Measurements from ENCODE around the gene HS3ST6. TPM values are rescaled to one million over a fixed set of nuclear protein-coding genes. Genes with fewer than 3 reads are reported as not detected.
A peak's percentile ranks its signal among the peaks of the same experiment; 100 is the strongest.

The HS3ST6 gene
- total and polyA plus RNA-seq, 2 experiments from 2014 or later = not detected

DNA sequence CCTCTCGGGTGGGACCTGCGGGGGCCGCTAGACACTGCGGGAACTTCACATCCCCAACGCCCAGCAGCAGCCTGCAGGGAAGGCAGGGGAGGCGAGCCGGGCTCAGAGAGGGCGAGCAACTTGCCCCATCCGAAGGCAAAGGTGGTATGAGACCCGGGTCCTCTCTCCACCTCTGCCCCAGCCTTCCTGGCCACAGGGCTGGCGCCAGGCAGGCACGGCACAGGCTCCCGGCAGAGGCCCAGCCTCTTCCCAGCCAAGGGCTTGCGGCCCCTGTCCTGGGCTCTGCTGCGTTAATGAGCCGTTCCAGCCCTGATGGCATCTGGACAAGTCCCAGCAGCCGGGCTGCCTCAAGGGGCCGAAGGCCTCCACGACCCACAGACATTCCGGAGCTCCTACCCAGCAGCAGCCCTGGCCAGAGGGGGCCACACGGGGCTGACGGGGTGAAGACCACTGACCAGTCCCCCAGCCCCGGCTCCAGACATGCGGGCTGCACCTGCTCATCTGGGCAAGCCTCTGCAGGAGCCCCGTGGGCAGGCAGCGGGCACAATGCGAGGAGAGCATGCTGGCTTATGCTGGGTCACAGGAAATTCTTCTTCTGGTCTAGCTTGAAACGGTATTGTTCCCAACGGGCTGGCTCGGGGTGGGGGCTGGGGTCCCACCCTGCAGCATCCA is 1.2 kb upstream of the HS3ST6 start:
- no peaks in the 10 kb centered on the region for H3K9me3 ChIP-seq (ENCODE audit: low read depth)
- H3K9ac ChIP-seq = no peak overlapping the region
- in situ Hi-C loops (cut with MboI) = no loop called here
- TF ChIP-seq EZH2 (IDR thresholded peaks at IDR 0.05; ENCODE audit: insufficient read depth, poor library complexity, severe bottlenecking) = no peak
- no peak for TF ChIP-seq EZH2phosphoT487 (IDR thresholded peaks at IDR 0.05; ENCODE audit: insufficient read depth, low read depth)
- DNase-seq = no peak
- no peak overlapping the region for H3K27ac ChIP-seq
- H2AFZ ChIP-seq = no peak overlapping the region
- no peaks in the 10 kb centered on the region for H4K20me1 ChIP-seq (ENCODE audit: insufficient read depth)
- no peaks in the 10 kb centered on the region for H3K79me2 ChIP-seq (ENCODE audit: insufficient read depth)
- no peaks in the 10 kb centered on the region for H3K9me2 ChIP-seq (ENCODE audit: insufficient read depth)
- H3K27me3 ChIP-seq (replicated peaks; ENCODE audit: insufficient read depth) = peaks cover 69% of the 10 kb centered on the region
- no peak overlapping the region for H3K4me3 ChIP-seq
- WGBS, 2 experiments (ENCODE audit: low coverage in 1 of 2, low lambda C conversion rate in 2 of 2, missing lambda C conversion rate in 2 of 2) = 32 to 38% methylated on average over 23 to 29 of the region's 30 CpGs
- H3K4me2 ChIP-seq (ENCODE audit: unreplicated experiment) = no peak overlapping the region
- H3F3A ChIP-seq (ENCODE audit: insufficient read depth) = no peaks in the 10 kb centered on the region
- no peaks in the 10 kb centered on the region for H3K4me1 ChIP-seq (ENCODE audit: insufficient read depth)
- H3K36me3 ChIP-seq (ENCODE audit: low read depth) = no peaks in the 10 kb centered on the region

DNA sequence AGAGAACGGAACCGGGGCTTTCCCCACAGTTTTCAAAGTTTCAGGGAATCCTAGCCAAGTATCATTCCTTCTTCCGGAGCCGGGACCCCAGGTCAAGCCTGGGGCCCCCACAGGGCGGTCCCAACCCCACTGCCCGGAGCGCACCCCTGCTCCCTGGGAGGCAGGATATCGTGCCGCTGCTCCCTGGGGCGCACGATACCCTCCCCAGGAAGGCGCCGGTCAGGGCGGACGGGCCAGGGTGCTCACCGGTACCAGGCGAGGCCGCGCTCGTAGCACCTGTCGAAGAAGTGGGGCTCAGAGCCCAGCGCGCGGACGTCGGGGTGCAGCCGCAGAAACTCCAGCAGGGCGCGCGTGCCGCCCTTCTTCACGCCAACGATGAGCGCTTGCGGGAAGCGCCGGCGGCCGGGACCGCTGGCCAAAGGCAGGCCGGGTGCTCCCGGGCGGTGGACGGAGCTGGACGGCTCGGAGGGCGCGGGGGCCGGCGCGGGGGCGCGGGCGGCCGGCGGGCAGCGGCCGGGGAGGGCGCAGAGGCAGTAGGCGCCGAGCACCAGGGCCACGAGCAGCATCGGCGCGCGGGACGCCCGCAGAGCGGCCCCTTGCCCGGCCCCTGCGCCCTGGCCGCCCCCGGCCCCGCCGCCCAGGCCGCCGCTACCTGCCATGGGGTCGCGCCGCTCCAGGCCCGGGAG is 407 bp downstream of the HS3ST6 start:
- no peaks in the 10 kb centered on the region for H3K4me1 ChIP-seq (ENCODE audit: insufficient read depth)
- DNase-seq = no peak
- H3K36me3 ChIP-seq (ENCODE audit: low read depth) = no peaks in the 10 kb centered on the region
- H3K27ac ChIP-seq = no peak overlapping the region
- peaks cover 57% of the 10 kb centered on the region for H3K27me3 ChIP-seq (replicated peaks; ENCODE audit: insufficient read depth)
- H3K9me2 ChIP-seq (ENCODE audit: insufficient read depth) = no peaks in the 10 kb centered on the region
- no peak overlapping the region for H3K4me3 ChIP-seq
- H3K9me3 ChIP-seq (ENCODE audit: low read depth) = no peaks in the 10 kb centered on the region
- H3K4me2 ChIP-seq (ENCODE audit: unreplicated experiment) = no peak overlapping the region
- no peak overlapping the region for H2AFZ ChIP-seq
- no peaks in the 10 kb centered on the region for H3F3A ChIP-seq (ENCODE audit: insufficient read depth)
- WGBS, 2 experiments (ENCODE audit: low coverage in 1 of 2, low lambda C conversion rate in 2 of 2, missing lambda C conversion rate in 2 of 2) = 2 to 5% methylated on average over 21 to 62 of the region's 81 CpGs
- H3K79me2 ChIP-seq (ENCODE audit: insufficient read depth) = no peaks in the 10 kb centered on the region
- TF ChIP-seq EZH2 (IDR thresholded peaks at IDR 0.05; ENCODE audit: insufficient read depth, poor library complexity, severe bottlenecking) (peak; percentile 69), EZH2phosphoT487 (IDR thresholded peaks at IDR 0.05; ENCODE audit: insufficient read depth, low read depth) (no peak)
- H4K20me1 ChIP-seq (ENCODE audit: insufficient read depth) = no peaks in the 10 kb centered on the region
- in situ Hi-C loops (cut with MboI) = no loop called here
- no peak overlapping the region for H3K9ac ChIP-seq

DNA sequence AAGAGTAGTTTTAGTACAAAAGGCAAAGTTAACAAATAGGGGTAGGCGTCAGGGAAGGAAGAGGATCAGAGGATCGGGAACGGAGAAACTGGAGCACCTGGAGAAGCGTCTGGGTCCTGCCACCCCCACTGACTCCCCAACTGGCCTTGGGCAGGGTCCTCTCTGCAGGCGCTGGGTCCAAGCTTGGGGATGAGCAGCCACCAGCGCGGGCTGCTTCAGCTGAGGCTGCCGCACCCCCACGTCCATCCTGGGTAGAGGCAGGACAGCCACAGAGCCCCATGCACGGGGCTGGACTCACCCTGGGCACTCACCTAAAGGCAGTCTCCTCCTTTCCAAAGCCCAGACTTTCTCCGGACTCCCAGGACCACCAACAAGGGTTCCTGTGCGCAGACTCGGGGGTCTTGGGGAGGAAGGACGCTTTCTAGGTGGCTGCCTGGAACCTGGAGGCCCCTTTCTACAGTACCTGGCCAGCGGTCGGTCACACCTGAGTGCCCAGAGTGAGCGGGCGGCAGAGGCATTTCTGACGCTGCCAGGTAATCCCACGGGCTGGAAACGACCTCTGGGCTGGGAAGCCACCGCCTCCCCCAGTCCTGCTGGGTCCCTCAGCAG is 1.1 kb downstream of the HS3ST6 start:
- no peak for DNase-seq
- no peaks in the 10 kb centered on the region for H3K4me1 ChIP-seq (ENCODE audit: insufficient read depth)
- no peaks in the 10 kb centered on the region for H4K20me1 ChIP-seq (ENCODE audit: insufficient read depth)
- H3K79me2 ChIP-seq (ENCODE audit: insufficient read depth) = no peaks in the 10 kb centered on the region
- H3K36me3 ChIP-seq (ENCODE audit: low read depth) = no peaks in the 10 kb centered on the region
- H3F3A ChIP-seq (ENCODE audit: insufficient read depth) = no peaks in the 10 kb centered on the region
- H3K4me2 ChIP-seq (ENCODE audit: unreplicated experiment) = no peak overlapping the region
- no peaks in the 10 kb centered on the region for H3K9me2 ChIP-seq (ENCODE audit: insufficient read depth)
- H3K9me3 ChIP-seq (ENCODE audit: low read depth) = no peaks in the 10 kb centered on the region
- H2AFZ ChIP-seq = no peak overlapping the region
- TF ChIP-seq EZH2phosphoT487 (IDR thresholded peaks at IDR 0.05; ENCODE audit: insufficient read depth, low read depth) (no peak), EZH2 (IDR thresholded peaks at IDR 0.05; ENCODE audit: insufficient read depth, poor library complexity, severe bottlenecking) (no peak)
- H3K4me3 ChIP-seq = no peak overlapping the region
- no peak overlapping the region for H3K27ac ChIP-seq
- H3K27me3 ChIP-seq (replicated peaks; ENCODE audit: insufficient read depth) = peaks cover 53% of the 10 kb centered on the region
- WGBS, 2 experiments (ENCODE audit: low coverage in 1 of 2, low lambda C conversion rate in 2 of 2, missing lambda C conversion rate in 2 of 2) = 5 to 8% methylated on average over 21 to 22 of the region's 22 CpGs
- H3K9ac ChIP-seq = no peak overlapping the region
- in situ Hi-C loops (cut with MboI) = no loop called here

DNA sequence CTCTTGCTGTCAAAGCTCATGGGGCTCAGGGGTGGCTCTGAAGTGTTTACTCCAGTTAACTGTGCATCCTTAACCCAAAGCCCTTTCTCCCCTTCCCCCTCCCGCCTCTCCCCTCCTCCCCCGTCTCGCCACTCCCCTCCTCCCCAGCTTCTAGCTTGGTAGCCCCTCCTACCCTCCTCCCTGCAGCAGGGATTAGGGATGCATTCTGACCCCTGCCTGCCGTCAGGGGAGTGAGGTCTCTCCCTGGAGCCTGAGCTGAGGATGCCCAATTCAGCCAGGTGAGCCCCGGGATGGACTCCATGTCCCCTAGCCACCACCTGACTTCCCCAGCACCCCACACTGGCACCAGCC is 1.6 kb downstream of the HS3ST6 start:
- Histone ChIP-seq H2AFZ (no peak overlapping the region), H3K36me3 (ENCODE audit: low read depth) (no peaks in the 10 kb centered on the region), H3K79me2 (ENCODE audit: insufficient read depth) (no peaks in the 10 kb centered on the region), H3K4me1 (ENCODE audit: insufficient read depth) (no peaks in the 10 kb centered on the region), H3K9me2 (ENCODE audit: insufficient read depth) (no peaks in the 10 kb centered on the region), H3K9me3 (ENCODE audit: low read depth) (no peaks in the 10 kb centered on the region), H3K9ac (no peak overlapping the region), H3F3A (ENCODE audit: insufficient read depth) (no peaks in the 10 kb centered on the region), H3K4me2 (ENCODE audit: unreplicated experiment) (no peak overlapping the region), H3K27ac (no peak overlapping the region), H4K20me1 (ENCODE audit: insufficient read depth) (no peaks in the 10 kb centered on the region), H3K4me3 (no peak overlapping the region), H3K27me3 (replicated peaks; ENCODE audit: insufficient read depth) (peaks cover 47% of the 10 kb centered on the region)
- in situ Hi-C loops (cut with MboI) = no loop called here
- WGBS, 2 experiments (ENCODE audit: low coverage in 1 of 2, low lambda C conversion rate in 2 of 2, missing lambda C conversion rate in 2 of 2) = 24 to 36% methylated on average over 2 to 5 of the region's 5 CpGs
- no peak for DNase-seq
- TF ChIP-seq EZH2phosphoT487 (IDR thresholded peaks at IDR 0.05; ENCODE audit: insufficient read depth, low read depth) (no peak), EZH2 (IDR thresholded peaks at IDR 0.05; ENCODE audit: insufficient read depth, poor library complexity, severe bottlenecking) (no peak)

Measured in GM23248 (cell line).